ENCODE measurements around the gene MRPL27.

DNA sequence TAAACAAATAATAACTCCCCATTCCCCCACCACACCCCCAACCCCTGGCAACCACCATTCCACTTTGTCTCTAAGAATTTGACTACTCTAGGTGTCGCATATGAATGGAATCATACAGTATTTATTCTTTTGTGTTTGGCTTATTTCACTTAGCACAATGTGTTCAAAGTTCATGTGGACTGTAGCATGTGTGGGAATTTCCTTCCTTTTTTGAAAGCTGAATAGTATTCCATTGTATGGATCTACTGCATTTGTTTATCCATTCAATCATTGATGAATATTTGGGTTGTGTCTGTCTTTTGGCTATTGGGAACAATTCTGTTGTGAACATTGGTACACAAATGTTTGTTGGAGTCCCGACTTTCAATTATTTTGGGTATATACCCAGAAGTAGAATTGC is 49.8 kb upstream of the MRPL27 start:
- TF ChIP-seq, protein P1, sequence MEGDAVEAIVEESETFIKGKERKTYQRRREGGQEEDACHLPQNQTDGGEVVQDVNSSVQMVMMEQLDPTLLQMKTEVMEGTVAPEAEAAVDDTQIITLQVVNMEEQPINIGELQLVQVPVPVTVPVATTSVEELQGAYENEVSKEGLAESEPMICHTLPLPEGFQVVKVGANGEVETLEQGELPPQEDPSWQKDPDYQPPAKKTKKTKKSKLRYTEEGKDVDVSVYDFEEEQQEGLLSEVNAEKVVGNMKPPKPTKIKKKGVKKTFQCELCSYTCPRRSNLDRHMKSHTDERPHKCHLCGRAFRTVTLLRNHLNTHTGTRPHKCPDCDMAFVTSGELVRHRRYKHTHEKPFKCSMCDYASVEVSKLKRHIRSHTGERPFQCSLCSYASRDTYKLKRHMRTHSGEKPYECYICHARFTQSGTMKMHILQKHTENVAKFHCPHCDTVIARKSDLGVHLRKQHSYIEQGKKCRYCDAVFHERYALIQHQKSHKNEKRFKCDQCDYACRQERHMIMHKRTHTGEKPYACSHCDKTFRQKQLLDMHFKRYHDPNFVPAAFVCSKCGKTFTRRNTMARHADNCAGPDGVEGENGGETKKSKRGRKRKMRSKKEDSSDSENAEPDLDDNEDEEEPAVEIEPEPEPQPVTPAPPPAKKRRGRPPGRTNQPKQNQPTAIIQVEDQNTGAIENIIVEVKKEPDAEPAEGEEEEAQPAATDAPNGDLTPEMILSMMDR (IDR thresholded peaks at IDR 0.05): no peak
- TF ChIP-seq POLR2A (IDR thresholded peaks at IDR 0.05) (no peak), EP300 (IDR thresholded peaks at IDR 0.05) (no peak)

Measured in upper lobe of left lung (tissue), 4 donors.